Smooth muscle cell (in vitro differentiated cells): ENCODE data around the gene EMSY. TPM values are rescaled to one million over a fixed set of nuclear protein-coding genes. Genes with fewer than 3 reads are reported as not detected.

Experiments
- DNase-seq: peaks from one replicate; lab custom pipeline; 2025; ENCODE audit not compliant: unreplicated experiment; lab: John Stamatoyannopoulos, UW
- H2AFZ ChIP-seq: fragments of 200-600 bp; sonication (generic); 2 replicates; pipeline ENCODE4 v1.6.0; 2016; ENCODE audit warnings: antibody characterized with exemption, low read depth, mild to moderate bottlenecking
- H3F3A ChIP-seq: fragments of 200-600 bp; sonication (generic); 2 replicates; pipeline ENCODE4 v1.6.0; 2017; ENCODE audit warnings: antibody characterized with exemption, low read depth
- H3K27ac ChIP-seq: fragments of 200-600 bp; sonication (generic); 2 replicates; pipeline ENCODE4 v1.5.1; 2016; ENCODE audit warnings: low read depth, mild to moderate bottlenecking
- H3K27me3 ChIP-seq: fragments of 200-600 bp; sonication (generic); 2 replicates; pipeline ENCODE4 v1.6.1; 2016; ENCODE audit warnings: low read depth, mild to moderate bottlenecking
- H3K36me3 ChIP-seq: fragments of 200-600 bp; sonication (generic); 2 replicates; pipeline ENCODE4 v1.5.1; 2016; ENCODE audit warnings: low read depth
- H3K4me1 ChIP-seq: fragments of 200-600 bp; sonication (generic); 2 replicates; pipeline ENCODE4 v1.5.1; 2016; ENCODE audit warnings: low read depth
- H3K4me2 ChIP-seq: fragments of 200-600 bp; sonication (generic); 2 replicates; pipeline ENCODE4 v1.6.0; 2016; ENCODE audit warnings: mild to moderate bottlenecking
- H3K4me3 ChIP-seq: fragments of 200-600 bp; sonication (generic); 2 replicates; pipeline ENCODE4 v1.5.1; 2016; ENCODE audit warnings: mild to moderate bottlenecking
- H3K79me2 ChIP-seq: fragments of 200-600 bp; sonication (generic); 2 replicates; pipeline ENCODE4 v1.6.0; 2016; ENCODE audit warnings: low read depth, mild to moderate bottlenecking
- H3K9ac ChIP-seq: fragments of 200-600 bp; sonication (generic); 2 replicates; pipeline ENCODE4 v1.6.0; 2016; ENCODE audit warnings: low read depth
- H3K9me3 ChIP-seq: fragments of 200-600 bp; sonication (generic); replicated peaks from 2 replicates; pipeline ENCODE4 v1.5.1; 2016; ENCODE audit warnings: low read depth
- H4K20me1 ChIP-seq: fragments of 200-600 bp; sonication (generic); 2 replicates; pipeline ENCODE4 v1.6.0; 2016; ENCODE audit warnings: low read depth
- WGBS: methylation state at CpG from one replicate; pipeline ENCODE4 v1.1.7; 2016; ENCODE audit warnings: low lambda C conversion rate; 5-methylcytosine and 5-hydroxymethylcytosine counted together
- polyA plus RNA-seq: library from polyadenylated mRNA; unstranded; fragments of >200 nt; fragmentation: Nextera tagmentation; extraction: Ambion mirVana; gene quantifications from 2 replicates; pipeline ENCODE4 v1.2.1, GENCODE V29; 2016
- small RNA-seq: library from RNA; depleted of rRNA; stranded (forward); fragments of <200 nt; gene quantifications from one replicate; pipeline ENCODE3, GENCODE V24; 2014
- total RNA-seq: library from RNA; depleted of rRNA; stranded (reverse); fragments of >200 nt; gene quantifications from 2 replicates; pipeline ENCODE4 v1.2.3, GENCODE V29; 2014
- TF ChIP-seq, protein P1 (sequence below): fragments of 200-600 bp; sonication (generic); IDR thresholded peaks from 2 replicates; pipeline ENCODE4 v1.5.1; 2017; ENCODE audit warnings: borderline replicate concordance, mild to moderate bottlenecking, antibody characterized with exemption; ENCODE audit not compliant: insufficient read depth, poor library complexity, severe bottlenecking

The EMSY gene
- total and polyA plus RNA-seq, 2 experiments from 2014 or later, result 14.5 to 26.0 TPM

DNA sequence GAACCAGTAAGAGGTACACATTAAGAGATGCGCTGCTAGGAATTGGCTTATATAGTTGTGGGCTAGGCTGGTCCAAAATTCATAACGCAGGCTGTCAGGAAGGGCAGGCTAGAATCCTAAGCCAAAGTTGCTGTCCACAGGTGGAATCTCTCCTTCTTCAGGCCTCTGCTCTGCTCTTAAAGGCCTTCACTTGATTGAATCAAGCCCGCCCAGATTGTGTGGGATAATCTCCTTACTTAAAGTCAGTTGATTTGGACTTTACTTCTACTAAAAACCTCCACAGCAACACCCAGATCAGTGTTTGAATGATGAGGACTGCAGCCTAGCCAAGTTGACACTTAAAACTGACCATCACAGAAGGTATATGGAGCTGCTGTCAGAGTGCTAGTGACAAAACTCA, 156.9 kb downstream of the EMSY start:
- no peak overlapping the region for H2AFZ ChIP-seq
- no peaks in the 10 kb centered on the region for H4K20me1 ChIP-seq
- no peak overlapping the region for H3K27ac ChIP-seq
- TF ChIP-seq, protein P1, sequence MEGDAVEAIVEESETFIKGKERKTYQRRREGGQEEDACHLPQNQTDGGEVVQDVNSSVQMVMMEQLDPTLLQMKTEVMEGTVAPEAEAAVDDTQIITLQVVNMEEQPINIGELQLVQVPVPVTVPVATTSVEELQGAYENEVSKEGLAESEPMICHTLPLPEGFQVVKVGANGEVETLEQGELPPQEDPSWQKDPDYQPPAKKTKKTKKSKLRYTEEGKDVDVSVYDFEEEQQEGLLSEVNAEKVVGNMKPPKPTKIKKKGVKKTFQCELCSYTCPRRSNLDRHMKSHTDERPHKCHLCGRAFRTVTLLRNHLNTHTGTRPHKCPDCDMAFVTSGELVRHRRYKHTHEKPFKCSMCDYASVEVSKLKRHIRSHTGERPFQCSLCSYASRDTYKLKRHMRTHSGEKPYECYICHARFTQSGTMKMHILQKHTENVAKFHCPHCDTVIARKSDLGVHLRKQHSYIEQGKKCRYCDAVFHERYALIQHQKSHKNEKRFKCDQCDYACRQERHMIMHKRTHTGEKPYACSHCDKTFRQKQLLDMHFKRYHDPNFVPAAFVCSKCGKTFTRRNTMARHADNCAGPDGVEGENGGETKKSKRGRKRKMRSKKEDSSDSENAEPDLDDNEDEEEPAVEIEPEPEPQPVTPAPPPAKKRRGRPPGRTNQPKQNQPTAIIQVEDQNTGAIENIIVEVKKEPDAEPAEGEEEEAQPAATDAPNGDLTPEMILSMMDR, result no peak
- no peaks in the 10 kb centered on the region for H3K36me3 ChIP-seq
- no peaks in the 10 kb centered on the region for H3K27me3 ChIP-seq
- 86% methylated on average over 3 of the region's 3 CpGs for WGBS
- H3K9ac ChIP-seq, result no peak overlapping the region
- no peaks in the 10 kb centered on the region for H3K4me1 ChIP-seq
- H3K4me2 ChIP-seq, result no peak overlapping the region
- H3K4me3 ChIP-seq, result no peak overlapping the region
- H3K79me2 ChIP-seq, result no peaks in the 10 kb centered on the region
- no peak for DNase-seq
- H3K9me3 ChIP-seq, result no peaks in the 10 kb centered on the region
- H3F3A ChIP-seq, result no peaks in the 10 kb centered on the region

DNA sequence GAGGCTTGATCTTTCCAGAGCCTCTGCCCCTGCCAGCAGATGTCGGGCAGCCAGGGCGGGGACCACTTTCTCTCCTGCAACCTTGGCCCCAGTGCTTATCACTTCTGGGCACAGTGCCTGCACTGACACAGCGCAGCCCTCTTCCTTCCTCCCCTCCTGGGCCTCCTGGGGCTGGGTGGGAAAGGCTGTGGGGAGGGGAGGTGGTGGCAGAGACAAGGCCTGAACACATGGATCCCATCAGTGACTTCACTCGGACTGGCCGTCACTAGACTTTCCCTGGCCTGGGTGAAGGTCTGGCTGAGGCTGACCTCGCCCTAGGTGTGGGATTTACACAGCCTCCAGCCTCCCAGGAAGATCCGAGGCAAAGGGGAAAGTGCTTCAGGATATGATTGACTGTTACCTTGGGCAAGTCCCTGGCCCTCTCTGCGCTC, 157.6 kb downstream of the EMSY start:
- H3K9me3 ChIP-seq, result no peaks in the 10 kb centered on the region
- H3K4me1 ChIP-seq, result no peaks in the 10 kb centered on the region
- no peaks in the 10 kb centered on the region for H3K79me2 ChIP-seq
- H4K20me1 ChIP-seq, result no peaks in the 10 kb centered on the region
- TF ChIP-seq, protein P1, result no peak
- no peak overlapping the region for H3K27ac ChIP-seq
- no peak overlapping the region for H2AFZ ChIP-seq
- DNase-seq, result no peak
- H3K36me3 ChIP-seq, result no peaks in the 10 kb centered on the region
- H3K4me3 ChIP-seq, result no peak overlapping the region
- H3K4me2 ChIP-seq, result peak overlapping the region; percentile 47
- 43% methylated on average over 7 of the region's 8 CpGs for WGBS
- no peaks in the 10 kb centered on the region for H3F3A ChIP-seq
- no peak overlapping the region for H3K9ac ChIP-seq
- no peaks in the 10 kb centered on the region for H3K27me3 ChIP-seq

Small RNAs within 50 kb of the gene (small RNA-seq; reads per million reads assigned to genes)
- not detected for gene AP001189.2
- gene RF00019, result not detected

Other genes starting within 250 kb of the EMSY start
- gene WNT11, start 238.5 kb upstream of the EMSY start, total RNA-seq, result 6.8 and 13.5 TPM in 2 replicates
- 9.4 and 12.1 TPM in 2 replicates for gene WNT11, start 238.5 kb upstream of the EMSY start, polyA plus RNA-seq
- 49.1 and 55.0 TPM in 2 replicates for gene THAP12, start 63.9 kb upstream of the EMSY start, total RNA-seq
- 17.2 and 22.6 TPM in 2 replicates for gene THAP12, start 63.9 kb upstream of the EMSY start, polyA plus RNA-seq
- gene GVQW3, start 63.7 kb upstream of the EMSY start, total RNA-seq, result 1.2 and 3.1 TPM in 2 replicates
- gene GVQW3, start 63.7 kb upstream of the EMSY start, polyA plus RNA-seq, result 1.9 and 2.8 TPM in 2 replicates
- 147 and 171 TPM in 2 replicates for gene LRRC32, start 225.7 kb downstream of the EMSY start, total RNA-seq
- 330 and 444 TPM in 2 replicates for gene LRRC32, start 225.7 kb downstream of the EMSY start, polyA plus RNA-seq